Suprapubic skin (tissue), 4 donors: ENCODE results near the gene MCM3AP. TPM values are rescaled to one million over a fixed set of nuclear protein-coding genes. Genes with fewer than 3 reads are reported as not detected.

Experiments
- DNase-seq, 2 donors: peaks; one replicate each; pipeline ENCODE4 v3.0.0-alpha.2; 2019; ENCODE audit warnings: low spot score in 2 of 2
- H3K27ac ChIP-seq: fragments of 200-600 bp; sonication (generic); one replicate; pipeline ENCODE4 v1.5.1; 2019
- H3K27me3 ChIP-seq: fragments of 200-600 bp; sonication (generic); one replicate; pipeline ENCODE4 v1.5.1; 2019
- H3K36me3 ChIP-seq: fragments of 200-600 bp; sonication (generic); one replicate; pipeline ENCODE4 v1.5.1; 2019
- H3K4me1 ChIP-seq: fragments of 200-600 bp; sonication (generic); one replicate; pipeline ENCODE4 v1.5.1; 2019
- H3K4me3 ChIP-seq: fragments of 200-600 bp; sonication (generic); one replicate; pipeline ENCODE4 v1.5.1; 2019; ENCODE audit warnings: mild to moderate bottlenecking
- H3K9me3 ChIP-seq: fragments of 200-600 bp; sonication (generic); one replicate; pipeline ENCODE4 v1.5.1; 2019
- CTCF ChIP-seq, 2 donors: fragments of 200-600 bp in 1 of 2; fragments of 450-650 bp in 1 of 2; sonication (generic) in 1 of 2; IDR thresholded peaks; one replicate each; pipeline ENCODE4 v1.5.1; 2016 to 2019; ENCODE audit warnings: antibody characterized with exemption in 2 of 2, mild to moderate bottlenecking in 1 of 2, moderate library complexity in 1 of 2
- EP300 ChIP-seq: sonication (generic); formaldehyde crosslinking; IDR thresholded peaks from one replicate; pipeline ENCODE4 v1.6.1; 2017; ENCODE audit warnings: antibody characterized with exemption
- POLR2A ChIP-seq, 2 donors: fragments of 450-650 bp; IDR thresholded peaks; one replicate each; pipeline ENCODE4 v1.6.1; 2017; ENCODE audit warnings: antibody characterized with exemption in 2 of 2, mild to moderate bottlenecking in 2 of 2, moderate library complexity in 2 of 2
- POLR2AphosphoS5 ChIP-seq, 3 donors: sonication (generic); formaldehyde crosslinking; IDR thresholded peaks; one replicate each; pipeline ENCODE4 v1.6.1; 2017; ENCODE audit warnings: antibody characterized with exemption in 3 of 3
- WGBS: methylation state at CpG from one replicate; pipeline ENCODE4 v1.1.5; 2018; 5-methylcytosine and 5-hydroxymethylcytosine counted together
- total RNA-seq, 4 donors: library from RNA; depleted of rRNA; stranded (reverse); fragments of >200 nt; gene quantifications; one replicate each; pipeline ENCODE4 v1.1.0, GENCODE V29; 2016

MCM3AP gene
- total RNA-seq, 4 donors from 2014 or later = 77.9 to 134 (median 79.8) TPM

GRCh38 chr21:46326110-46326703, 40.8 kb upstream of the MCM3AP start:
- no peak for DNase-seq
- Histone ChIP-seq H3K27ac (no peak overlapping the region), H3K4me1 (peaks cover 30% of the 10 kb centered on the region), H3K9me3 (no peaks in the 10 kb centered on the region), H3K27me3 (no peaks in the 10 kb centered on the region), H3K36me3 (peaks cover 26% of the 10 kb centered on the region), H3K4me3 (no peak overlapping the region)
- 94% methylated on average over 15 of the region's 15 CpGs for WGBS
- TF ChIP-seq POLR2A (IDR thresholded peaks at IDR 0.05) = no peak
- no peak for TF ChIP-seq POLR2AphosphoS5 (IDR thresholded peaks at IDR 0.05)
- TF ChIP-seq EP300 = no peak
- TF ChIP-seq CTCF (IDR thresholded peaks at IDR 0.05) = no peak

- H3K9me3 ChIP-seq = no peaks in the 10 kb centered on the region
- no peak for TF ChIP-seq POLR2AphosphoS5 (IDR thresholded peaks at IDR 0.05)
- TF ChIP-seq CTCF (IDR thresholded peaks at IDR 0.05) = peak in 1 of 2 donors; percentile 5
- no peak for TF ChIP-seq EP300
- TF ChIP-seq POLR2A (IDR thresholded peaks at IDR 0.05) = no peak
- 8% methylated on average over 28 of the region's 43 CpGs for WGBS
- peaks cover 24% of the 10 kb centered on the region for H3K36me3 ChIP-seq
- peak overlapping the region; percentile 97 for H3K27ac ChIP-seq
- peaks cover 30% of the 10 kb centered on the region for H3K4me1 ChIP-seq
- H3K27me3 ChIP-seq = no peaks in the 10 kb centered on the region
- peak overlapping the region; percentile 100 for H3K4me3 ChIP-seq
- DNase-seq = no peak
These were observed 39.9 kb upstream of the MCM3AP start for GRCh38 chr21:46325073-46325912.

- H3K27ac ChIP-seq = peak overlapping the region; percentile 97
- TF ChIP-seq POLR2A (IDR thresholded peaks at IDR 0.05) (no peak), POLR2AphosphoS5 (IDR thresholded peaks at IDR 0.05) (no peak), EP300 (no peak), CTCF (IDR thresholded peaks at IDR 0.05) (no peak)
- H3K4me3 ChIP-seq = peak overlapping the region; percentile 100
- H3K36me3 ChIP-seq = peaks cover 16% of the 10 kb centered on the region
- peaks cover 30% of the 10 kb centered on the region for H3K4me1 ChIP-seq
- WGBS = no CpG with 5 or more reads among the region's 98 CpGs
- DNase-seq = peak; percentile 90 to 91
- H3K27me3 ChIP-seq = no peaks in the 10 kb centered on the region
- H3K9me3 ChIP-seq = no peaks in the 10 kb centered on the region
These were observed 39.1 kb upstream of the MCM3AP start for GRCh38 chr21:46324390-46325072.

GRCh38 chr21:46323710-46324389, 38.4 kb upstream of the MCM3AP start, which contains the start of the genes C21orf58 and PCNT:
Gene C21orf58 (minus strand): TSS chr21:46323870. CDS start chr21:46322738, 1,132 bp downstream.
Gene PCNT (plus strand): TSS chr21:46324156. CDS start chr21:46324229, 73 bp downstream.
- TF ChIP-seq CTCF (IDR thresholded peaks at IDR 0.05) (no peak), POLR2A (IDR thresholded peaks at IDR 0.05) (peak in 1 of 2 donors; percentile 19), POLR2AphosphoS5 (IDR thresholded peaks at IDR 0.05) (peak in 2 of 3 donors; percentile 12 to 46), EP300 (no peak)
- Histone ChIP-seq H3K27ac (peak within 1 kb of the TSS; percentile 97), H3K4me3 (peak within 1 kb of the TSS; percentile 100), H3K9me3 (no peaks in the 10 kb centered on the region), H3K4me1 (peaks cover 30% of the 10 kb centered on the region), H3K27me3 (no peaks in the 10 kb centered on the region), H3K36me3 (peaks cover 10% of the 10 kb centered on the region)
- WGBS = 0% methylated on average over 1 of the region's 76 CpGs
- peak; percentile 98 to 99 for DNase-seq
